ENCODE data around the gene TJP1. TPM values are rescaled to one million over a fixed set of nuclear protein-coding genes. Genes with fewer than 3 reads are reported as not detected.
"Not testable (repeated sequence)": the region's sequence is repeated elsewhere in the genome, so short reads cannot be mapped to it uniquely, and the experiment has no call there.

TJP1 gene
- total RNA-seq, 4 donors from 2014 or later: 33.2 to 47.2 (median 42.9) TPM

- TF ChIP-seq POLR2A (IDR thresholded peaks at IDR 0.05): no peak
- TF ChIP-seq CTCF (IDR thresholded peaks at IDR 0.05 in 4 of 5, conservative IDR thresholded peaks at IDR 0.05 in 1 of 5): no peak
- in situ Hi-C loops (cut with MboI; ENCODE audit: low sequenced_read_pairs in 4 of 4): no loop called here
Observed at GRCh38 chr15:29785642-29786041, 36.6 kb downstream of the TJP1 start.

GRCh38 chr15:29785136-29785535 lies 37.1 kb downstream of the TJP1 start:
- in situ Hi-C loops (cut with MboI; ENCODE audit: low sequenced_read_pairs in 4 of 4): no loop called here
- intact Hi-C loops (cut with DNase I; ENCODE audit: low total_unique reads): no loop called here

More at GRCh38 chr15:29785642-29786041, 36.6 kb downstream of the TJP1 start:
- H3K27me3 ChIP-seq: no peaks in the 10 kb centered on the region
- ATAC-seq (no peak), DNase-seq (no peak)
- no peaks in the 10 kb centered on the region for H3K9me3 ChIP-seq
- no peaks in the 10 kb centered on the region for H3K36me3 ChIP-seq
- intact Hi-C loops (cut with DNase I; ENCODE audit: low total_unique reads): no loop called here
- H3K4me3 ChIP-seq: no peak overlapping the region
- peaks cover 7 to 16% of the 10 kb centered on the region in 2 donors for H3K4me1 ChIP-seq
- no peak overlapping the region for H3K27ac ChIP-seq

GRCh38 chr15:29784413-29784812 lies 37.9 kb downstream of the TJP1 start:
- Histone ChIP-seq H3K27me3 (no peaks in the 10 kb centered on the region), H3K9me3 (no peaks in the 10 kb centered on the region), H3K4me1 (peaks cover 7 to 14% of the 10 kb centered on the region in 2 donors), H3K4me3 (no peak overlapping the region), H3K27ac (no peak overlapping the region), H3K36me3 (no peaks in the 10 kb centered on the region)
- DNase-seq (no peak), ATAC-seq (no peak)
- in situ Hi-C loops (cut with MboI; ENCODE audit: low sequenced_read_pairs in 4 of 4): no loop called here
- intact Hi-C loops (cut with DNase I; ENCODE audit: low total_unique reads): no loop called here
- TF ChIP-seq POLR2A (IDR thresholded peaks at IDR 0.05): no peak
- no peak for TF ChIP-seq CTCF (IDR thresholded peaks at IDR 0.05 in 4 of 5, conservative IDR thresholded peaks at IDR 0.05 in 1 of 5)

More at GRCh38 chr15:29785136-29785535, 37.1 kb downstream of the TJP1 start:
- no peak for TF ChIP-seq CTCF (IDR thresholded peaks at IDR 0.05 in 4 of 5, conservative IDR thresholded peaks at IDR 0.05 in 1 of 5)
- no peak for TF ChIP-seq POLR2A (IDR thresholded peaks at IDR 0.05)
- DNase-seq (no peak), ATAC-seq (no peak)
- Histone ChIP-seq H3K9me3 (no peaks in the 10 kb centered on the region), H3K27me3 (no peaks in the 10 kb centered on the region), H3K4me3 (no peak overlapping the region), H3K4me1 (peaks cover 7 to 16% of the 10 kb centered on the region in 2 donors), H3K27ac (no peak overlapping the region), H3K36me3 (no peaks in the 10 kb centered on the region)

- H3K27ac ChIP-seq; H3K9me3 ChIP-seq; ATAC-seq; in situ Hi-C loops (cut with MboI; ENCODE audit: low sequenced_read_pairs in 4 of 4); intact Hi-C loops (cut with DNase I; ENCODE audit: low total_unique reads); DNase-seq; H3K4me3 ChIP-seq; H3K27me3 ChIP-seq; H3K36me3 ChIP-seq: not testable (repeated sequence)
- H3K4me1 ChIP-seq: peaks cover 12 to 17% of the 10 kb centered on the region in 2 donors
Observed at GRCh38 chr15:29782816-29783215, 39.5 kb downstream of the TJP1 start.

GRCh38 chr15:29778382-29778781 lies 43.9 kb downstream of the TJP1 start:
- no peak for TF ChIP-seq CTCF (IDR thresholded peaks at IDR 0.05 in 4 of 5, conservative IDR thresholded peaks at IDR 0.05 in 1 of 5)
- TF ChIP-seq POLR2A (IDR thresholded peaks at IDR 0.05): no peak
- no peak overlapping the region for H3K4me3 ChIP-seq
- H3K4me1 ChIP-seq: peaks cover 10 to 14% of the 10 kb centered on the region in 2 donors
- no peak for DNase-seq
- in situ Hi-C loops (cut with MboI; ENCODE audit: low sequenced_read_pairs in 4 of 4) (no loop called here), intact Hi-C loops (cut with DNase I; ENCODE audit: low total_unique reads) (no loop called here)
- no peaks in the 10 kb centered on the region for H3K9me3 ChIP-seq
- no peaks in the 10 kb centered on the region for H3K36me3 ChIP-seq
- H3K27ac ChIP-seq: no peak overlapping the region
- ATAC-seq: no peak
- H3K27me3 ChIP-seq: no peaks in the 10 kb centered on the region
